Nephron progenitor cell (in vitro differentiated cells): ENCODE results near the gene POLL.

Source experiments
- DNase-seq: peaks from one replicate; pipeline ENCODE4 v3.0.0; 2021
- H3K27ac Mint-ChIP-seq: 2 replicates; pipeline ENCODE4 v1.8.0; 2021; ENCODE audit warnings: mild to moderate bottlenecking, moderate library complexity, mixed read lengths
- H3K27me3 Mint-ChIP-seq: 2 replicates; pipeline ENCODE4 v1.8.0; 2021; ENCODE audit warnings: mild to moderate bottlenecking, low read depth, mixed read lengths; ENCODE audit not compliant: poor library complexity
- H3K36me3 Mint-ChIP-seq: 2 replicates; pipeline ENCODE4 v1.8.0; 2021; ENCODE audit warnings: low read depth, mixed read lengths
- H3K4me1 Mint-ChIP-seq: 2 replicates; pipeline ENCODE4 v1.8.0; 2021; ENCODE audit warnings: mixed read lengths
- H3K4me3 Mint-ChIP-seq: 2 replicates; pipeline ENCODE4 v1.8.0; 2021; ENCODE audit warnings: mild to moderate bottlenecking, moderate library complexity, mixed read lengths
- H3K9me3 Mint-ChIP-seq: 2 replicates; pipeline ENCODE4 v1.8.0; 2021; ENCODE audit warnings: mild to moderate bottlenecking, moderate library complexity, mixed read lengths
- TF ChIP-seq, protein P1 (sequence below): fragments of 200-600 bp; sonication (generic); IDR thresholded peaks from 2 replicates; pipeline ENCODE4 v1.5.0; 2021; ENCODE audit warnings: antibody characterized with exemption

Gene POLL

DNA sequence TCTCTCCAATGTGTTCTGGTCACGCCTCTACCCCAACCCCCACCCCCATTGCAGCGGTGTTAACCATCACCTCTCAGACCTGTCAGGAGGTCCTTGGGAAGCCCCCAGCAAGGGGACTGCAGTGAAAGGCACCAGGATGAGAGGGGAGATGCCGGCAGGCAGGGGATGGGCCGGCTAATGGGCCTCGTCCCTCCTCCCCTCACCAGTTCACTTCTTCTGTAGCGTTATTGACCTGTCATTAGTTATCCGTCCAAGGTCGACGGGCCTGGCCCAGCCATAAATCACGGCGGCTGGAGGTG, 18.8 kb downstream of the POLL start:
- peak overlapping the region; percentile 79 for H3K4me3 Mint-ChIP-seq
- H3K27me3 Mint-ChIP-seq = peaks cover 58% of the 10 kb centered on the region
- H3K4me1 Mint-ChIP-seq = peaks cover 34% of the 10 kb centered on the region
- H3K36me3 Mint-ChIP-seq = no peaks in the 10 kb centered on the region
- no peak overlapping the region for H3K27ac Mint-ChIP-seq
- peak; percentile 70 for DNase-seq
- TF ChIP-seq, protein P1, sequence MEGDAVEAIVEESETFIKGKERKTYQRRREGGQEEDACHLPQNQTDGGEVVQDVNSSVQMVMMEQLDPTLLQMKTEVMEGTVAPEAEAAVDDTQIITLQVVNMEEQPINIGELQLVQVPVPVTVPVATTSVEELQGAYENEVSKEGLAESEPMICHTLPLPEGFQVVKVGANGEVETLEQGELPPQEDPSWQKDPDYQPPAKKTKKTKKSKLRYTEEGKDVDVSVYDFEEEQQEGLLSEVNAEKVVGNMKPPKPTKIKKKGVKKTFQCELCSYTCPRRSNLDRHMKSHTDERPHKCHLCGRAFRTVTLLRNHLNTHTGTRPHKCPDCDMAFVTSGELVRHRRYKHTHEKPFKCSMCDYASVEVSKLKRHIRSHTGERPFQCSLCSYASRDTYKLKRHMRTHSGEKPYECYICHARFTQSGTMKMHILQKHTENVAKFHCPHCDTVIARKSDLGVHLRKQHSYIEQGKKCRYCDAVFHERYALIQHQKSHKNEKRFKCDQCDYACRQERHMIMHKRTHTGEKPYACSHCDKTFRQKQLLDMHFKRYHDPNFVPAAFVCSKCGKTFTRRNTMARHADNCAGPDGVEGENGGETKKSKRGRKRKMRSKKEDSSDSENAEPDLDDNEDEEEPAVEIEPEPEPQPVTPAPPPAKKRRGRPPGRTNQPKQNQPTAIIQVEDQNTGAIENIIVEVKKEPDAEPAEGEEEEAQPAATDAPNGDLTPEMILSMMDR = no peak
- H3K9me3 Mint-ChIP-seq = peaks cover 6% of the 10 kb centered on the region

DNA sequence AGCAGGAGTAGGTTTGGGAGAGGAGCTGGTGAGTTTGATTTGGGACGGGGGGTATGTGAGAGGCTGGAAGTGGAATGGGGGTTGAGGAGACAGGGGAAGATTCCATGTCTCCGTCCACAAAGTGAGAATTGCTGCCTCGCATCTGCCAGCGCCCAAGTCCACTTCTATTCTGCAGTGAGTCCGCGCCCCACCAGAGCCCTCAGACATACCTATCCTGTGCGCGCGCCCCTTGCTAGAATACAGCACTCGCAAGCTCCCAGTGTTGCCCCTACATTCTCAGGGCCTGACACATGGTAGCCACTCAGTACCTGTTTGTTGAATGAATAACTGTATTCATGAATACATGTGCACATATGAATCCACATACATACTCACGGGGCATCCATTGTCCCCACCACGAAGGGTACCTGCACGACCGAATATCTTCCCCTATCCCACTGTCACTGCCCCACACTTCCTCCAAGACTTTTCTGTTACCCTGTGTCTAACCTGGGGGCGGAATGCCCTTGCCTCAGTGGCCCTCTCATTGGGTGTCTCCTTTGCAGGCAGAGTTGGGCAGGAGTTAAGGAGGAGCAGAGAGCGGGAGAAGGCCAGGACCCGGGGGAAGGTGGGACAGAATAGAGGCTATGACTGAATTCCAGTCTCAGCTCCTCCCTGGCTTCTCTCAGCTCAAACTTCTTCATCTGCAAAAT, 19.9 kb downstream of the POLL start:
- no peak overlapping the region for H3K27ac Mint-ChIP-seq
- no peak for DNase-seq
- H3K4me3 Mint-ChIP-seq = peak overlapping the region; percentile 18

DNA sequence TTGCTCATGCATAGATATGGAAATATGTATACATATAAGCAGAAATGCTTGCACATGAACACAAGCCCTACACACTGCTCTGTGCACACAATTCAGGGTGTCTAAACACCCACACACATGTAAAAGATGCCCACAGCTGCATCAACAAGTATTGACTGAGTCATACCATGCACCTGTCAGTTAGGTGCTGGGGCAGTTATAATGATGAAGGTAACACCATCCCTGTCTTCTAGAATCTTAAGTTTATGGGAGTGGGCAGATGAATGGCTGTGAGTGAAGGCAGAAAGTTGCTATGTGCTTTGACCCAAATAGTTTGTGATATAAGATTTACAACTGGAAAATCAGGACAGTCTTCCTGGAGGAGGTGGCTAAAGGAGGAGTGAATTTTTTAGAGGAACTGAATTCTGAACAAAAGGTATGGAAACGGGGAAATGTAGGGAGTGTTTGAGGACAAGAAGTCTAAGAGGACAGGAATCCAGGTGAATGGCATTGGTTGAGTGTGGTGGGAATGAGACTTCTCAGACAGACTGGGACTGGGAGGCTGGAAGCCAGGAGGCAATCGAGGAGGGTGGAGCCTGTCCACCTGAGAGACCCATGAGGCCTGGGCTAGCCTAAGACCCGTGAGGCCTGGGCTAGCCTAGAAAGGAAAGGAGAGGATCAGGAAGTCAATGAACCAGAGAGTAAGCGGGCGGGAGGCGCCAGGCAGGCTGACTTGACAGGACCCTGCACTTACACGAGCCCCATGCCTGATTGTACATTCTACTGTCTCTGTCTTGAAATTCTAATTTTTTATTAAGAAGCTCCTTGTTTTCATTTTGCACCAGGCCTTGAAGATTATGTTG, 20.7 kb downstream of the POLL start:
- peaks cover 60% of the 10 kb centered on the region for H3K27me3 Mint-ChIP-seq
- H3K9me3 Mint-ChIP-seq = no peaks in the 10 kb centered on the region
- DNase-seq = no peak
- peak overlapping the region; percentile 52 for H3K4me3 Mint-ChIP-seq
- H3K27ac Mint-ChIP-seq = no peak overlapping the region
- TF ChIP-seq, protein P1 = no peak
- H3K36me3 Mint-ChIP-seq = no peaks in the 10 kb centered on the region
- H3K4me1 Mint-ChIP-seq = peaks cover 37% of the 10 kb centered on the region

More for the DNA sequence above, 19.9 kb downstream of the POLL start:
- H3K9me3 Mint-ChIP-seq = peaks cover 6% of the 10 kb centered on the region
- H3K4me1 Mint-ChIP-seq = peaks cover 37% of the 10 kb centered on the region
- H3K36me3 Mint-ChIP-seq = no peaks in the 10 kb centered on the region
- TF ChIP-seq, protein P1 = no peak
- H3K27me3 Mint-ChIP-seq = peaks cover 65% of the 10 kb centered on the region

DNA sequence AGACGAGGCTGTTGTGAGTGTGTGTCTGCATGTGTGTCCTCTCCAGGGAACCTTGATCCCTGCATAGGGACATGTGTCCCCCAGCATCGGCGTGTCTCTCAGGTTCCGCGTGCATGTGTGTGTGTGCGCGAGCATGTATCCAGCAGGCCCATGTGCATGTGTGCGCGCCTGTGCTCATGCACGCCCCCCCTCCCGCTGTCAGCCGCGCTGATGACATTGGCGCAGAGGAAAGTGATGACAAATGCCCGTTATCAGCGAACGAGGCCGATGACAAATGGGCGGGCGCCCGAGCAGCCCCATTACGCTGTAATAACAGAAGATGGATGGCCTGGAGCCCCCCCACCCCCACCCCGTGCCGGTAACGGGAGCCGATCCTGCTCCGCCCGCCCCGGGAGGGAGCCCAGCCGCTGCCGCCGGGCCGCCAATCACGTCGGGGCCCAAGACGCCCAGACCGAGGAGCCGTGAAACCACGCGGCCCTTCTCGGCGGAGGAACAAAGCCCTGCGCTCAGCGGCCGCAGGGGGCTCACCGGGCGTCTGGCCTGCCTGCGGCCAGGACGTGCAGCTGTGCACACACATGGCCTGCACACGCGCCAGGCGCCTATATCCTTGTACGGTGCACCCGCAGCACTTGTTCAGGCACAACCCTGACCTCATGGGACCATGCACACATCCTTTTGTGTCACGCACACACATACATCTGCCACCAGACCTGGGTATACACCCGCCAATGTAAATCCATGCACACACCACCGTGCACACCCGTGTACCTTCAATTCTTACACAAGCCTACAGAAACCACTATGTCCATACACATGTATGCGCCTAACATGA, 21.5 kb downstream of the POLL start:
- Mint-ChIP-seq H3K4me3 (peak overlapping the region; percentile 52), H3K27ac (no peak overlapping the region), H3K9me3 (no peaks in the 10 kb centered on the region), H3K27me3 (peaks cover 60% of the 10 kb centered on the region), H3K4me1 (peaks cover 37% of the 10 kb centered on the region), H3K36me3 (no peaks in the 10 kb centered on the region)
- DNase-seq = peak; percentile 62
- TF ChIP-seq, protein P1 = no peak

DNA sequence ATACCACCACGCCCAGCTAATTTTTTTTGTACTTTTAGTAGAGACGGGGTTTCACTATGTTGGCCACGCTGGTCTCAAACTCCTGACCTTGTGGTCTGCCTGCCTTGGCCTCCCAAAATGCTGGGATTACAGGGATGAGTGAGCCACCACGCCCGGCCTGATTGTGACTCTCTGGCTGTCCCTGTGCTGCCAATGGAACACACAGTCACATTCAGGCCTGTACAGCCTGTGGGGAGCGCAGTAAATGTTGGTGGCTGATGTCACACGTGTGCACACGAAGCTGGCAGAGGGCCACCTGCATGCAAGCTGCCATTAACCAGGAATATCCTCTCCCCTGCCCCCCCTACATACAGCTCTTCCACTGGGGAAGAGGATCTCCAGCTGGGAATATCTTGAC, 22.1 kb downstream of the POLL start:
- Mint-ChIP-seq H3K4me1 (peaks cover 42% of the 10 kb centered on the region), H3K9me3 (no peaks in the 10 kb centered on the region), H3K4me3 (no peak overlapping the region), H3K27ac (no peak overlapping the region), H3K36me3 (no peaks in the 10 kb centered on the region), H3K27me3 (peaks cover 56% of the 10 kb centered on the region)
- TF ChIP-seq, protein P1 = no peak
- no peak for DNase-seq
